Eye (tissue), 1 donor: ENCODE data around the gene ASB16.
A peak's percentile ranks its signal among the peaks of the same experiment; 100 is the strongest.

Source experiments
- DNase-seq: peaks from one replicate; pipeline ENCODE4 v3.0.0-alpha.2; 2015

Gene ASB16

GRCh38 chr17:44210342-44211192, 40.1 kb downstream of the ASB16 start:
- DNase-seq = peak; percentile 92

- no peak for DNase-seq
These were observed 41.1 kb downstream of the ASB16 start for GRCh38 chr17:44211281-44212265.

- DNase-seq = no peak
These were observed 42.3 kb downstream of the ASB16 start for GRCh38 chr17:44212507-44213402.

GRCh38 chr17:44213403-44214229, 43.1 kb downstream of the ASB16 start:
- DNase-seq = no peak

GRCh38 chr17:44214230-44214494, 43.7 kb downstream of the ASB16 start:
- no peak for DNase-seq

GRCh38 chr17:44214896-44215295, 44.4 kb downstream of the ASB16 start:
- DNase-seq = no peak

- no peak for DNase-seq
These were observed 45.7 kb downstream of the ASB16 start for GRCh38 chr17:44216173-44216572.

- no peak for DNase-seq
These were observed 46.2 kb downstream of the ASB16 start for GRCh38 chr17:44216694-44217093.

GRCh38 chr17:44217738-44218343, 47.3 kb downstream of the ASB16 start:
- no peak for DNase-seq

- peak; percentile 96 for DNase-seq
These were observed 48.0 kb downstream of the ASB16 start for GRCh38 chr17:44218344-44219107.

GRCh38 chr17:44219108-44219615, 48.7 kb downstream of the ASB16 start:
- DNase-seq = peak; percentile 86

GRCh38 chr17:44219616-44220212, 49.2 kb downstream of the ASB16 start, which contains the start of gene UBTF:
Gene UBTF, minus strand, starts transcription at chr17:44219675. Its CDS starts 1,446 bp downstream, at chr17:44218229.
- peak; percentile 92 for DNase-seq

- peak; percentile 80 for DNase-seq
These were observed 49.9 kb downstream of the ASB16 start for GRCh38 chr17:44220213-44221083.

- DNase-seq = peak; percentile 93
These were observed 50.8 kb downstream of the ASB16 start for GRCh38 chr17:44221084-44221861.

- no peak for DNase-seq
These were observed 51.3 kb downstream of the ASB16 start for GRCh38 chr17:44221862-44222111.

- DNase-seq = peak; percentile 85
These were observed 51.8 kb downstream of the ASB16 start for GRCh38 chr17:44222112-44222869.

- DNase-seq = no peak
These were observed 53.1 kb downstream of the ASB16 start for GRCh38 chr17:44223541-44224071.
